ENCODE measurements around the gene ADGRL3.

ADGRL3 gene

GRCh38 chr4:61395754-61396153, 195.6 kb downstream of the ADGRL3 start:
- no peaks in the 10 kb centered on the region for H3K9me2 ChIP-seq (ENCODE audit: low read depth, low read length)
- H3K9ac ChIP-seq (ENCODE audit: low read length): no peak overlapping the region
- H3K9me3 ChIP-seq (ENCODE audit: low read length): no peaks in the 10 kb centered on the region
- H3K27me3 ChIP-seq (ENCODE audit: insufficient read depth, low read length): no peaks in the 10 kb centered on the region
- H3K27ac ChIP-seq (ENCODE audit: low read depth, low read length, poor library complexity, severe bottlenecking): no peak overlapping the region
- H3K79me2 ChIP-seq (ENCODE audit: insufficient read depth, low read length): no peaks in the 10 kb centered on the region
- H3K4me3 ChIP-seq (ENCODE audit: low read depth, low read length, poor library complexity, severe bottlenecking): no peak overlapping the region
- no peaks in the 10 kb centered on the region for H3K4me1 ChIP-seq (ENCODE audit: insufficient read depth, low read length, severe bottlenecking)
- H4K20me1 ChIP-seq (ENCODE audit: insufficient read depth, low read length): no peaks in the 10 kb centered on the region
- no peak for TF ChIP-seq EZH2 (IDR thresholded peaks at IDR 0.05; ENCODE audit: borderline replicate concordance, low read length)
- no peak for TF ChIP-seq CTCF (IDR thresholded peaks at IDR 0.05; ENCODE audit: low read length)
- no peak overlapping the region for H2AFZ ChIP-seq (ENCODE audit: low read length)
- no peaks in the 10 kb centered on the region for H3F3A ChIP-seq (ENCODE audit: insufficient read depth, low read length)
- no peaks in the 10 kb centered on the region for H3K36me3 ChIP-seq (ENCODE audit: insufficient read depth, low read length)
- H3K4me2 ChIP-seq (ENCODE audit: low read length): no peak overlapping the region

GRCh38 chr4:61397174-61397573, 197.0 kb downstream of the ADGRL3 start:
- no peaks in the 10 kb centered on the region for H3K36me3 ChIP-seq (ENCODE audit: insufficient read depth, low read length)
- H3K9me2 ChIP-seq (ENCODE audit: low read depth, low read length): no peaks in the 10 kb centered on the region
- no peak overlapping the region for H3K4me2 ChIP-seq (ENCODE audit: low read length)
- H3K9me3 ChIP-seq (ENCODE audit: low read length): no peaks in the 10 kb centered on the region
- H4K20me1 ChIP-seq (ENCODE audit: insufficient read depth, low read length): no peaks in the 10 kb centered on the region
- no peak overlapping the region for H2AFZ ChIP-seq (ENCODE audit: low read length)
- TF ChIP-seq EZH2 (IDR thresholded peaks at IDR 0.05; ENCODE audit: borderline replicate concordance, low read length) (no peak), CTCF (IDR thresholded peaks at IDR 0.05; ENCODE audit: low read length) (no peak)
- H3K4me1 ChIP-seq (ENCODE audit: insufficient read depth, low read length, severe bottlenecking): no peaks in the 10 kb centered on the region
- no peaks in the 10 kb centered on the region for H3K27me3 ChIP-seq (ENCODE audit: insufficient read depth, low read length)
- H3K4me3 ChIP-seq (ENCODE audit: low read depth, low read length, poor library complexity, severe bottlenecking): no peak overlapping the region
- no peaks in the 10 kb centered on the region for H3F3A ChIP-seq (ENCODE audit: insufficient read depth, low read length)
- no peak overlapping the region for H3K27ac ChIP-seq (ENCODE audit: low read depth, low read length, poor library complexity, severe bottlenecking)
- H3K9ac ChIP-seq (ENCODE audit: low read length): no peak overlapping the region
- no peaks in the 10 kb centered on the region for H3K79me2 ChIP-seq (ENCODE audit: insufficient read depth, low read length)

- Histone ChIP-seq H3K9ac (ENCODE audit: low read length) (no peak overlapping the region), H3K9me2 (ENCODE audit: low read depth, low read length) (no peaks in the 10 kb centered on the region), H3F3A (ENCODE audit: insufficient read depth, low read length) (no peaks in the 10 kb centered on the region), H3K79me2 (ENCODE audit: insufficient read depth, low read length) (no peaks in the 10 kb centered on the region), H3K9me3 (ENCODE audit: low read length) (no peaks in the 10 kb centered on the region), H3K36me3 (ENCODE audit: insufficient read depth, low read length) (no peaks in the 10 kb centered on the region), H2AFZ (ENCODE audit: low read length) (no peak overlapping the region), H3K4me2 (ENCODE audit: low read length) (no peak overlapping the region), H4K20me1 (ENCODE audit: insufficient read depth, low read length) (no peaks in the 10 kb centered on the region), H3K4me3 (ENCODE audit: low read depth, low read length, poor library complexity, severe bottlenecking) (no peak overlapping the region), H3K27me3 (ENCODE audit: insufficient read depth, low read length) (no peaks in the 10 kb centered on the region), H3K27ac (ENCODE audit: low read depth, low read length, poor library complexity, severe bottlenecking) (no peak overlapping the region), H3K4me1 (ENCODE audit: insufficient read depth, low read length, severe bottlenecking) (no peaks in the 10 kb centered on the region)
- no peak for TF ChIP-seq EZH2 (IDR thresholded peaks at IDR 0.05; ENCODE audit: borderline replicate concordance, low read length)
- TF ChIP-seq CTCF (IDR thresholded peaks at IDR 0.05; ENCODE audit: low read length): no peak
These were observed 200.4 kb downstream of the ADGRL3 start for GRCh38 chr4:61400439-61401038.

Data from OCI-LY1 (cell line).